Naive thymus-derived CD4-positive, alpha-beta T cell (primary cell): Measurements from ENCODE around the gene ACKR3. TPM values are rescaled to one million over a fixed set of nuclear protein-coding genes. Genes with fewer than 3 reads are reported as not detected.
A peak's percentile ranks its signal among the peaks of the same experiment; 100 is the strongest.

ENCODE experiments used
- ATAC-seq: fragments of 150-1000 bp; cut with Tn5 transposase; 2 replicates; pipeline ENCODE4 v1.10.0; 2021; ENCODE audit warnings: mild to moderate bottlenecking, moderate library complexity
- CTCF ChIA-PET: fragments of 350-600 bp; sonication (Branson Sonifier 250); formaldehyde crosslinking; loops from one replicate; lab custom pipeline; 2021; ENCODE audit warnings: antibody characterized with exemption; lab: Charles Lee
- POLR2A ChIA-PET: fragments of 350-600 bp; sonication (Branson Sonifier 250); formaldehyde crosslinking; loops from one replicate; lab custom pipeline; 2021; ENCODE audit warnings: antibody characterized with exemption, inconsistent platforms; lab: Charles Lee
- DNase-seq, 9 donors: peaks; one replicate each; pipeline versions ENCODE4 v3.0.0 to v3.0.0-alpha.2; 2020 to 2022; ENCODE audit warnings: mixed read lengths in 1 of 9
- H3K27ac ChIP-seq: one replicate; pipeline ENCODE4 v1.7.0; 2013; ENCODE audit warnings: mild to moderate bottlenecking, low read depth, low read length, moderate library complexity
- H3K27me3 ChIP-seq, 2 donors: one replicate each; pipeline ENCODE4 v1.7.0; 2013; ENCODE audit warnings: low read length in 2 of 2, mild to moderate bottlenecking in 2 of 2, moderate library complexity in 2 of 2; ENCODE audit not compliant: control insufficient read depth in 2 of 2, insufficient read depth in 2 of 2
- H3K36me3 ChIP-seq, 3 experiments: 1 replicate in 2 of 3; 2 replicates in 1 of 3; pipeline ENCODE4 v1.7.0; 2013; ENCODE audit warnings: low read length in 3 of 3, mild to moderate bottlenecking in 3 of 3, moderate library complexity in 1 of 3; ENCODE audit not compliant: insufficient read depth in 3 of 3, control insufficient read depth in 2 of 3
- H3K4me1 ChIP-seq, 2 donors: one replicate each; pipeline ENCODE4 v1.7.0; 2013; ENCODE audit warnings: low read length in 2 of 2, mild to moderate bottlenecking in 2 of 2, moderate library complexity in 1 of 2; ENCODE audit not compliant: control insufficient read depth in 2 of 2, insufficient read depth in 2 of 2
- H3K4me3 ChIP-seq: 2 replicates; pipeline ENCODE4 v1.7.0; 2013; ENCODE audit warnings: mild to moderate bottlenecking, low read length
- H3K9me3 ChIP-seq, 3 experiments: 1 replicate in 2 of 3; 2 replicates in 1 of 3; pipeline ENCODE4 v1.7.0; 2013; ENCODE audit warnings: low read length in 3 of 3; ENCODE audit not compliant: control insufficient read depth in 2 of 3
- H3K27ac Mint-ChIP-seq, 9 donors: one replicate each; pipeline ENCODE4 v1.8.0; 2020 to 2022; ENCODE audit warnings: mixed read lengths in 9 of 9, mild to moderate bottlenecking in 8 of 9, moderate library complexity in 5 of 9, inconsistent platforms in 2 of 9
- H3K27me3 Mint-ChIP-seq, 5 donors: one replicate each; pipeline ENCODE4 v1.8.0; 2021 to 2022; ENCODE audit warnings: mixed read lengths in 5 of 5, mild to moderate bottlenecking in 1 of 5
- H3K36me3 Mint-ChIP-seq, 5 donors: one replicate each; pipeline ENCODE4 v1.8.0; 2020 to 2022; ENCODE audit warnings: mixed read lengths in 5 of 5, mild to moderate bottlenecking in 3 of 5, inconsistent platforms in 1 of 5
- H3K4me1 Mint-ChIP-seq, 7 donors: one replicate each; pipeline ENCODE4 v1.8.0; 2020 to 2022; ENCODE audit warnings: mixed read lengths in 7 of 7, mild to moderate bottlenecking in 3 of 7, inconsistent platforms in 1 of 7
- H3K4me3 Mint-ChIP-seq, 10 donors: one replicate each; pipeline ENCODE4 v1.8.0; 2020 to 2022; ENCODE audit warnings: mild to moderate bottlenecking in 10 of 10, mixed read lengths in 10 of 10, moderate library complexity in 6 of 10, inconsistent platforms in 2 of 10
- H3K9me3 Mint-ChIP-seq, 11 donors: one replicate each; pipeline ENCODE4 v1.8.0; 2020 to 2022; ENCODE audit warnings: mixed read lengths in 11 of 11, mild to moderate bottlenecking in 4 of 11, inconsistent platforms in 1 of 11, moderate library complexity in 1 of 11
- intact Hi-C, 2 donors: fragments of 100-400 bp; cut with micrococcal nuclease; formaldehyde crosslinking; loops; one replicate each; pipeline ENCODE4 v1.15.1; 2023
- polyA plus RNA-seq, 2 donors: library from polyadenylated mRNA; unstranded; fragments of 300-500 nt; fragmentation: Illumina TruSeq; gene quantifications; one replicate each; pipeline ENCODE4 v1.2.3, GENCODE V29; 2021
- total RNA-seq, 6 experiments: library from RNA in 5 of 6; stranded (reverse) in 5 of 6; gene quantifications; 1 replicate in 5 of 6; 2 replicates in 1 of 6; pipeline ENCODE4 v1.2.3 and lab custom pipeline; 2021 to 2026

Gene ACKR3
- total and polyA plus RNA-seq, 7 experiments from 2014 or later: 2.8 to 6.2 (median 4.1) TPM

- Mint-ChIP-seq H3K27ac (peak overlapping the region; percentile 77 to 96 (median 92)), H3K4me3 (peak overlapping the region; percentile 49 to 85 (median 68)), H3K36me3 (peaks cover 18 to 60% (median 22%) of the 10 kb centered on the region in 5 donors), H3K27me3 (no peaks in the 10 kb centered on the region), H3K9me3 (peaks cover 0 to 5% (median 0%) of the 10 kb centered on the region in 11 donors), H3K4me1 (peaks cover 71 to 97% (median 95%) of the 10 kb centered on the region in 7 donors)
- DNase-seq (peak in 3 of 9 donors; percentile 23 to 36 (median 32)), ATAC-seq (peak; percentile 74)
- Histone ChIP-seq H3K36me3 (peaks cover 0 to 9% (median 0%) of the 10 kb centered on the region in 3 experiments), H3K9me3 (no peaks in the 10 kb centered on the region), H3K4me3 (peak overlapping the region; percentile 34), H3K27me3 (no peaks in the 10 kb centered on the region), H3K4me1 (peaks cover 60% of the 10 kb centered on the region in 2 donors), H3K27ac (peak overlapping the region; percentile 72)
- ChIA-PET CTCF (interaction anchor here (0.8 to 1.9 kb wide), 4 partner anchors 10 to 36 kb away, joined by 3 to 13 read pairs (median 8); partner anchors contain the start of gene ACKR3), POLR2A (interaction anchor here (0.9 to 3.7 kb wide), 6 partner anchors 9 to 24 kb away, joined by 3 to 38 read pairs (median 11); partner anchors contain the start of gene ACKR3)
- intact Hi-C loops: loop anchor here (1.0 to 10.0 kb wide), 6 partner anchors 9 to 1149 kb away; partner anchors contain the start of genes ACKR3 (in 2 of the 2) and COPS8 (in 1 of the 2)
Observed at GRCh38 chr2:236545814-236546480, 23.7 kb upstream of the ACKR3 start.

- Mint-ChIP-seq H3K27me3 (no peaks in the 10 kb centered on the region), H3K27ac (peak overlapping the region; percentile 77 to 96 (median 92)), H3K9me3 (peaks cover 0 to 5% (median 0%) of the 10 kb centered on the region in 11 donors), H3K36me3 (peaks cover 12 to 59% (median 16%) of the 10 kb centered on the region in 5 donors), H3K4me1 (peaks cover 75 to 94% (median 93%) of the 10 kb centered on the region in 7 donors), H3K4me3 (peak overlapping the region; percentile 49 to 85 (median 68))
- peak overlapping the region; percentile 34 for H3K4me3 ChIP-seq
- no peaks in the 10 kb centered on the region for H3K27me3 ChIP-seq
- ATAC-seq (peak; percentile 71), DNase-seq (peak in 8 of 9 donors; percentile 16 to 54 (median 43))
- CTCF ChIA-PET: interaction anchor here (0.8 to 1.9 kb wide), 6 partner anchors 8 to 37 kb away, joined by 3 to 13 read pairs (median 4); partner anchors contain the start of gene ACKR3
- H3K4me1 ChIP-seq: peaks cover 60 to 65% of the 10 kb centered on the region in 2 donors
- intact Hi-C loops: loop anchor here (1.0 to 10.0 kb wide), 6 partner anchors 9 to 1148 kb away; partner anchors contain the start of genes ACKR3 (in 2 of the 2) and COPS8 (in 1 of the 2)
- POLR2A ChIA-PET: interaction anchor here (0.9 to 3.7 kb wide), 6 partner anchors 8 to 33 kb away, joined by 3 to 38 read pairs (median 11); partner anchors contain the start of gene ACKR3
- peak overlapping the region; percentile 72 for H3K27ac ChIP-seq
- H3K9me3 ChIP-seq: no peaks in the 10 kb centered on the region
- H3K36me3 ChIP-seq: peaks cover 0 to 5% (median 0%) of the 10 kb centered on the region in 3 experiments
Observed at GRCh38 chr2:236546561-236547002, 23.0 kb upstream of the ACKR3 start.

- Histone ChIP-seq H3K4me1 (peaks cover 62 to 73% of the 10 kb centered on the region in 2 donors), H3K27ac (peak overlapping the region; percentile 72), H3K4me3 (no peak overlapping the region), H3K9me3 (no peaks in the 10 kb centered on the region), H3K27me3 (no peaks in the 10 kb centered on the region), H3K36me3 (no peaks in the 10 kb centered on the region)
- ChIA-PET CTCF (interaction anchor here (1.1 to 1.9 kb wide), 3 partner anchors 22 to 34 kb away, joined by 3 to 13 read pairs (median 7); partner anchors contain the start of gene ACKR3), POLR2A (interaction anchor here (1.3 to 3.7 kb wide), 4 partner anchors 10 to 35 kb away, joined by 5 to 38 read pairs (median 14); partner anchors contain the start of gene ACKR3)
- intact Hi-C loops: loop anchor here (2.0 to 10.0 kb wide), 3 partner anchors 35 to 1147 kb away; partner anchors contain the start of gene COPS8 (in 1 of the 2)
- H3K9me3 Mint-ChIP-seq: peaks cover 0 to 5% (median 0%) of the 10 kb centered on the region in 11 donors
- DNase-seq (no peak), ATAC-seq (no peak)
- H3K36me3 Mint-ChIP-seq: peaks cover 5 to 57% (median 10%) of the 10 kb centered on the region in 5 donors
- no peaks in the 10 kb centered on the region for H3K27me3 Mint-ChIP-seq
- H3K27ac Mint-ChIP-seq: peak overlapping the region; percentile 77 to 96 (median 92)
- peak overlapping the region; percentile 31 to 83 (median 65) for H3K4me3 Mint-ChIP-seq
- H3K4me1 Mint-ChIP-seq: peaks cover 76 to 94% (median 93%) of the 10 kb centered on the region in 7 donors
Observed at GRCh38 chr2:236547725-236548124, 21.9 kb upstream of the ACKR3 start.

- CTCF ChIA-PET: interaction anchor here (0.7 to 1.9 kb wide), 3 partner anchors 21 to 35 kb away, joined by 4 to 13 read pairs (median 7); partner anchors contain the start of gene ACKR3
- Histone ChIP-seq H3K4me3 (no peak overlapping the region), H3K27me3 (no peaks in the 10 kb centered on the region), H3K36me3 (no peaks in the 10 kb centered on the region), H3K27ac (peak overlapping the region; percentile 72), H3K4me1 (peaks cover 63 to 77% of the 10 kb centered on the region in 2 donors), H3K9me3 (no peaks in the 10 kb centered on the region)
- Mint-ChIP-seq H3K27me3 (no peaks in the 10 kb centered on the region), H3K36me3 (peaks cover 1 to 56% (median 6%) of the 10 kb centered on the region in 5 donors), H3K27ac (peak overlapping the region; percentile 77 to 96 (median 92)), H3K4me3 (peak overlapping the region; percentile 30 to 78 (median 65)), H3K9me3 (peaks cover 0 to 5% (median 0%) of the 10 kb centered on the region in 11 donors), H3K4me1 (peaks cover 73 to 91% (median 86%) of the 10 kb centered on the region in 7 donors)
- intact Hi-C loops: loop anchor here (10.0 kb wide), 2 partner anchors 536 to 1146 kb away; partner anchors contain the start of gene COPS8 (in 1 of the 2)
- no peak for ATAC-seq
- POLR2A ChIA-PET: interaction anchor here (0.9 to 3.7 kb wide), 4 partner anchors 11 to 21 kb away, joined by 4 to 17 read pairs (median 8); partner anchors contain the start of gene ACKR3
- no peak for DNase-seq
Observed at GRCh38 chr2:236548179-236548921, 21.3 kb upstream of the ACKR3 start.

- Mint-ChIP-seq H3K27me3 (no peaks in the 10 kb centered on the region), H3K4me3 (peak overlapping the region in 9 of 10 donors; percentile 25 to 78 (median 55)), H3K36me3 (peaks cover 5 to 62% (median 11%) of the 10 kb centered on the region in 5 donors), H3K9me3 (peaks cover 0 to 11% (median 2%) of the 10 kb centered on the region in 11 donors), H3K4me1 (peaks cover 78 to 93% (median 89%) of the 10 kb centered on the region in 7 donors), H3K27ac (peak overlapping the region; percentile 77 to 94 (median 90))
- peak overlapping the region; percentile 72 for H3K27ac ChIP-seq
- ATAC-seq: no peak
- ChIA-PET POLR2A (interaction anchor here (0.9 to 3.7 kb wide), 4 partner anchors 11 to 20 kb away, joined by 3 to 17 read pairs (median 6); partner anchors contain the start of gene ACKR3), CTCF (interaction anchor here (0.7 to 1.5 kb wide), 2 partner anchors 20 to 35 kb away, joined by 4 to 7 read pairs; partner anchors contain the start of gene ACKR3)
- no peaks in the 10 kb centered on the region for H3K27me3 ChIP-seq
- H3K36me3 ChIP-seq: no peaks in the 10 kb centered on the region
- H3K4me1 ChIP-seq: peaks cover 63 to 80% of the 10 kb centered on the region in 2 donors
- DNase-seq: no peak
- H3K9me3 ChIP-seq: peaks cover 0 to 1% (median 0%) of the 10 kb centered on the region in 3 experiments
- intact Hi-C loops: loop anchor here (10.0 kb wide), 2 partner anchors 536 to 1146 kb away; partner anchors contain the start of gene COPS8 (in 1 of the 2)
- no peak overlapping the region for H3K4me3 ChIP-seq
Observed at GRCh38 chr2:236549165-236549564, 20.5 kb upstream of the ACKR3 start.
